K562 (cell line): ENCODE results near the gene HPS5. TPM values are rescaled to one million over a fixed set of nuclear protein-coding genes. Genes with fewer than 3 reads are reported as not detected.

Source experiments
- ARID3A ChIP-seq: IDR thresholded peaks from 2 replicates; pipeline ENCODE4 v1.6.1; 2012; ENCODE audit warnings: low read depth, low read length, improper control_type of control experiment, borderline replicate concordance
- ATF1 ChIP-seq, 2 experiments: fragments of 450-650 bp in 1 of 2; IDR thresholded peaks; 2 replicates each; pipeline ENCODE4 v1.6.1; 2016; ENCODE audit warnings: missing compliant biosample characterization in 1 of 2, missing genetic modification characterization in 1 of 2
- CBFA2T3 ChIP-seq: fragments of 450-650 bp; IDR thresholded peaks from 2 replicates; pipeline ENCODE4 v1.6.1; 2017
- CHD1 ChIP-seq: fragments of 200-600 bp; sonication (generic); IDR thresholded peaks from one replicate; pipeline ENCODE4 v1.6.1; 2012; ENCODE audit warnings: mild to moderate bottlenecking, moderate library complexity, low read length, inconsistent platforms
- EGR1 ChIP-seq: fragments of 450-650 bp; conservative IDR thresholded peaks from 2 replicates; pipeline ENCODE4 v1.6.1; 2017; ENCODE audit warnings: mild to moderate bottlenecking
- FOXJ2 ChIP-seq: fragments of 200-800 bp; sonication (Bioruptor generic); IDR thresholded peaks from 2 replicates; pipeline ENCODE4 v1.6.1; 2016; ENCODE audit warnings: missing genetic modification characterization, missing compliant biosample characterization
- HNRNPL ChIP-seq: fragments of 200-400 bp; formaldehyde crosslinking; IDR thresholded peaks from 2 replicates; pipeline ENCODE4 v1.6.1; 2017; ENCODE audit warnings: low read depth, mild to moderate bottlenecking, low read length
- MLX ChIP-seq, 2 experiments: fragments of 450-650 bp in 1 of 2; sonication (generic) in 1 of 2; formaldehyde crosslinking; conservative IDR thresholded peaks; 2 replicates each; pipeline versions ENCODE4 v1.4.0 to v1.8.1; 2020 to 2022; ENCODE audit warnings: mild to moderate bottlenecking in 1 of 2, missing genetic modification reagents in 1 of 2
- MTA1 ChIP-seq: fragments of 450-650 bp; IDR thresholded peaks from 2 replicates; pipeline ENCODE4 v1.6.1; 2017; ENCODE audit warnings: borderline replicate concordance
- MTA2 ChIP-seq: fragments of 450-650 bp; IDR thresholded peaks from 2 replicates; pipeline ENCODE4 v1.6.1; 2016; ENCODE audit warnings: low read depth
- NR2C1 ChIP-seq, 2 experiments: fragments of 450-650 bp; IDR thresholded peaks; 2 replicates each; pipeline ENCODE4 v1.6.1; 2017; ENCODE audit warnings: mild to moderate bottlenecking in 2 of 2, antibody characterized with exemption in 1 of 2, inconsistent platforms in 1 of 2, missing compliant biosample characterization in 1 of 2, missing genetic modification characterization in 1 of 2
- PHF20 ChIP-seq: fragments of 450-650 bp; IDR thresholded peaks from 2 replicates; pipeline ENCODE4 v1.6.1; 2018; ENCODE audit not compliant: partially characterized antibody
- PHF8 ChIP-seq: fragments of 200-600 bp; sonication (generic); IDR thresholded peaks from 2 replicates; pipeline ENCODE4 v1.6.1; 2012; ENCODE audit warnings: mixed run types, mild to moderate bottlenecking, inconsistent platforms, low read length, moderate library complexity, borderline replicate concordance
- PHTF2 ChIP-seq: fragments of 250-450 bp; sonication (Bioruptor Pico); IDR thresholded peaks from 2 replicates; pipeline ENCODE4 v1.5.0; 2021; ENCODE audit warnings: mild to moderate bottlenecking
- POLR2A ChIP-seq: fragments of 450-650 bp; conservative IDR thresholded peaks from 2 replicates; pipeline ENCODE4 v1.6.1; 2016
- SAP30 ChIP-seq: fragments of 200-600 bp; sonication (generic); IDR thresholded peaks from 2 replicates; pipeline ENCODE4 v1.6.1; 2012; ENCODE audit warnings: borderline replicate concordance, low read depth, mild to moderate bottlenecking, moderate library complexity, low read length, control low read depth, inconsistent platforms; ENCODE audit not compliant: insufficient read depth, poor library complexity, severe bottlenecking
- SMAD3 ChIP-seq: fragments of 450-650 bp; formaldehyde crosslinking; conservative IDR thresholded peaks from 2 replicates; pipeline ENCODE4 v1.4.0; 2020; ENCODE audit warnings: mild to moderate bottlenecking
- SMARCA4 ChIP-seq: fragments of 450-650 bp; IDR thresholded peaks from 2 replicates; pipeline ENCODE4 v1.6.1; 2016
- SMARCE1 ChIP-seq: fragments of 450-650 bp; IDR thresholded peaks from 2 replicates; pipeline ENCODE4 v1.7.1; 2016; ENCODE audit warnings: mild to moderate bottlenecking
- SPI1 ChIP-seq: IDR thresholded peaks from 2 replicates; pipeline ENCODE4 v1.6.1; 2011; ENCODE audit warnings: low read depth, low read length, control low read depth, borderline replicate concordance
- SRF ChIP-seq, 2 experiments: fragments of 250-450, 450-650 bp in 1 of 2; sonication (Bioruptor Pico) in 1 of 2; sonication (generic) in 1 of 2; formaldehyde crosslinking; IDR thresholded peaks; 2 replicates each; pipeline versions ENCODE4 v1.5.0 to v1.5.1; 2020 to 2022; ENCODE audit warnings: mild to moderate bottlenecking in 1 of 2, missing genetic modification reagents in 1 of 2
- XRCC3 ChIP-seq: fragments of 450-650 bp; IDR thresholded peaks from 2 replicates; pipeline ENCODE4 v1.6.1; 2017; ENCODE audit warnings: mild to moderate bottlenecking, moderate library complexity
- YBX1 ChIP-seq: fragments of 450-650 bp; IDR thresholded peaks from 2 replicates; pipeline ENCODE4 v1.7.1; 2016; ENCODE audit warnings: mild to moderate bottlenecking
- ZNF12 ChIP-seq: sonication (generic); formaldehyde crosslinking; IDR thresholded peaks from 2 replicates; pipeline ENCODE4 v1.4.0; 2020; ENCODE audit warnings: mild to moderate bottlenecking, missing genetic modification reagents
- ZNF184 ChIP-seq: sonication (generic); formaldehyde crosslinking; IDR thresholded peaks from 2 replicates; pipeline ENCODE4 v1.5.0; 2020; ENCODE audit warnings: missing genetic modification reagents
- ZNF76 ChIP-seq: fragments of 250-450 bp; sonication (Bioruptor Pico); IDR thresholded peaks from 2 replicates; pipeline ENCODE4 v1.4.0; 2020; ENCODE audit warnings: mild to moderate bottlenecking, moderate library complexity, borderline replicate concordance
- ZSCAN29 ChIP-seq: fragments of 450-650 bp; IDR thresholded peaks from 2 replicates; pipeline ENCODE4 v1.6.1; 2017
- polyA plus RNA-seq, 8 experiments: library from polyadenylated mRNA; depleted of rRNA in 4 of 8; stranded (reverse) in 5 of 8; unstranded in 3 of 8; fragments of >200 nt; fragmentation: Nextera tagmentation in 2 of 8; fragmentation: Illumina TruSeq in 1 of 8; extraction: Ambion mirVana in 2 of 8; extraction: Trizol in 1 of 8; gene quantifications; 2 replicates each; pipeline versions ENCODE4 v1.2.1 to v1.2.3, GENCODE V29; 2011 to 2014; ENCODE audit warnings: inconsistent platforms in 1 of 8, missing spikeins in 1 of 8
- total RNA-seq, 7 experiments: library from RNA; depleted of rRNA in 6 of 7; stranded (reverse); fragments of >200 nt in 6 of 7; fragmentation: Illumina TruSeq in 2 of 7; extraction: Trizol in 2 of 7; gene quantifications; 2 replicates each; pipeline versions ENCODE4 v1.2.1 to v1.2.3, GENCODE V29; 2011 to 2021; ENCODE audit warnings: low replicate concordance in 1 of 7
- TF ChIP-seq, protein P1 (sequence below): sonication (generic); formaldehyde crosslinking; IDR thresholded peaks from 2 replicates; pipeline ENCODE4 v1.8.0; 2022; ENCODE audit warnings: mild to moderate bottlenecking, missing genetic modification reagents

The HPS5 gene
- total and polyA plus RNA-seq, 9 of the 15 experiments (the other 6 are each of a cell fraction or from before 2014, with no cell fraction given) = 12.2 to 28.1 (median 16.8) TPM

- TF ChIP-seq YBX1 (no peak), ARID3A (no peak), ZNF12 (CRISPR knock-in tag) (no peak; the same call in 1 of the 2 replicates), SMAD3 (CRISPR knock-in tag) (no peak; the same call in 1 of the 2 replicates), ZNF184 (CRISPR knock-in tag) (no peak), ATF1 (CRISPR knock-in tag; IDR thresholded peaks at IDR 0.05) (no peak; the same call in 1 of the 2 replicates), ATF1 (tag; IDR thresholded peaks at IDR 0.05) (peak; percentile 100), MLX (CRISPR knock-in tag; conservative IDR thresholded peaks at IDR 0.05) (0 out of 4 replicates have a peak, but pooled peaks have one; percentile 36 to 62), PHF8 (peak; percentile 93; the same call in 1 of the 2 replicates), SMARCE1 (no peak; the same call in 1 of the 2 replicates), NR2C1 (IDR thresholded peaks at IDR 0.05) (peak; percentile 80), NR2C1 (tag; IDR thresholded peaks at IDR 0.05) (peak; percentile 20; the same call in 1 of the 2 replicates), CBFA2T3 (peak; percentile 49; the same call in 1 of the 2 replicates), CHD1 (no peak), SPI1 (peak; percentile 93), FOXJ2 (tag) (peak; percentile 79; the same call in 1 of the 2 replicates), POLR2A (peak; percentile 97), SMARCA4 (no peak), PHF20 (peak; percentile 97), SRF (CRISPR knock-in tag; IDR thresholded peaks at IDR 0.05) (peak in 1 of 2 experiments; percentile 57; a peak in 1 of 4 replicates), PHTF2 (peak; percentile 75; the same call in 1 of the 2 replicates), ZNF76 (CRISPR knock-in tag) (peak; percentile 73; the same call in 1 of the 2 replicates), EGR1 (peak; percentile 76), ZSCAN29 (no peak), MTA2 (no peak), SAP30 (peak; percentile 61), HNRNPL (no peak), MTA1 (peak; percentile 97), XRCC3 (no peak)
- TF ChIP-seq, protein P1, sequence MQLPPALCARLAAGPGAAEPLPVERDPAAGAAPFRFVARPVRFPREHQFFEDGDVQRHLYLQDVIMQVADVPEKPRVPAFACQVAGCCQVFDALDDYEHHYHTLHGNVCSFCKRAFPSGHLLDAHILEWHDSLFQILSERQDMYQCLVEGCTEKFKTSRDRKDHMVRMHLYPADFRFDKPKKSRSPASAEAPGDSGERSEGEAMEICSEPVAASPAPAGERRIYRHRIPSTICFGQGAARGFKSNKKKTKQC = peak; percentile 96
These were observed at the start of gene HPS5, which contains the start of gene GTF2H1 (continued) for GRCh38 chr11:18321969-18322711.
